Naive thymus-derived CD4-positive, alpha-beta T cell (primary cell): ENCODE data around the gene GRAMD1C. TPM values are rescaled to one million over a fixed set of nuclear protein-coding genes. Genes with fewer than 3 reads are reported as not detected.

Source experiments
- ATAC-seq: fragments of 150-1000 bp; cut with Tn5 transposase; 2 replicates; pipeline ENCODE4 v1.10.0; 2021; ENCODE audit warnings: mild to moderate bottlenecking, moderate library complexity
- CTCF ChIA-PET: fragments of 350-600 bp; sonication (Branson Sonifier 250); formaldehyde crosslinking; loops from one replicate; lab custom pipeline; 2021; ENCODE audit warnings: antibody characterized with exemption; lab: Charles Lee
- POLR2A ChIA-PET: fragments of 350-600 bp; sonication (Branson Sonifier 250); formaldehyde crosslinking; loops from one replicate; lab custom pipeline; 2021; ENCODE audit warnings: antibody characterized with exemption, inconsistent platforms; lab: Charles Lee
- DNase-seq, 9 donors: peaks; one replicate each; pipeline versions ENCODE4 v3.0.0 to v3.0.0-alpha.2; 2020 to 2022; ENCODE audit warnings: mixed read lengths in 1 of 9
- H3K27ac ChIP-seq: one replicate; pipeline ENCODE4 v1.7.0; 2013; ENCODE audit warnings: mild to moderate bottlenecking, low read depth, low read length, moderate library complexity
- H3K27me3 ChIP-seq, 2 donors: one replicate each; pipeline ENCODE4 v1.7.0; 2013; ENCODE audit warnings: low read length in 2 of 2, mild to moderate bottlenecking in 2 of 2, moderate library complexity in 2 of 2; ENCODE audit not compliant: control insufficient read depth in 2 of 2, insufficient read depth in 2 of 2
- H3K36me3 ChIP-seq, 3 experiments: 1 replicate in 2 of 3; 2 replicates in 1 of 3; pipeline ENCODE4 v1.7.0; 2013; ENCODE audit warnings: low read length in 3 of 3, mild to moderate bottlenecking in 3 of 3, moderate library complexity in 1 of 3; ENCODE audit not compliant: insufficient read depth in 3 of 3, control insufficient read depth in 2 of 3
- H3K4me1 ChIP-seq, 2 donors: one replicate each; pipeline ENCODE4 v1.7.0; 2013; ENCODE audit warnings: low read length in 2 of 2, mild to moderate bottlenecking in 2 of 2, moderate library complexity in 1 of 2; ENCODE audit not compliant: control insufficient read depth in 2 of 2, insufficient read depth in 2 of 2
- H3K4me3 ChIP-seq: 2 replicates; pipeline ENCODE4 v1.7.0; 2013; ENCODE audit warnings: mild to moderate bottlenecking, low read length
- H3K9me3 ChIP-seq, 3 experiments: 1 replicate in 2 of 3; 2 replicates in 1 of 3; pipeline ENCODE4 v1.7.0; 2013; ENCODE audit warnings: low read length in 3 of 3; ENCODE audit not compliant: control insufficient read depth in 2 of 3
- H3K27ac Mint-ChIP-seq, 9 donors: one replicate each; pipeline ENCODE4 v1.8.0; 2020 to 2022; ENCODE audit warnings: mixed read lengths in 9 of 9, mild to moderate bottlenecking in 8 of 9, moderate library complexity in 5 of 9, inconsistent platforms in 2 of 9
- H3K27me3 Mint-ChIP-seq, 5 donors: one replicate each; pipeline ENCODE4 v1.8.0; 2021 to 2022; ENCODE audit warnings: mixed read lengths in 5 of 5, mild to moderate bottlenecking in 1 of 5
- H3K36me3 Mint-ChIP-seq, 5 donors: one replicate each; pipeline ENCODE4 v1.8.0; 2020 to 2022; ENCODE audit warnings: mixed read lengths in 5 of 5, mild to moderate bottlenecking in 3 of 5, inconsistent platforms in 1 of 5
- H3K4me1 Mint-ChIP-seq, 7 donors: one replicate each; pipeline ENCODE4 v1.8.0; 2020 to 2022; ENCODE audit warnings: mixed read lengths in 7 of 7, mild to moderate bottlenecking in 3 of 7, inconsistent platforms in 1 of 7
- H3K4me3 Mint-ChIP-seq, 10 donors: one replicate each; pipeline ENCODE4 v1.8.0; 2020 to 2022; ENCODE audit warnings: mild to moderate bottlenecking in 10 of 10, mixed read lengths in 10 of 10, moderate library complexity in 6 of 10, inconsistent platforms in 2 of 10
- H3K9me3 Mint-ChIP-seq, 11 donors: one replicate each; pipeline ENCODE4 v1.8.0; 2020 to 2022; ENCODE audit warnings: mixed read lengths in 11 of 11, mild to moderate bottlenecking in 4 of 11, inconsistent platforms in 1 of 11, moderate library complexity in 1 of 11
- intact Hi-C, 2 donors: fragments of 100-400 bp; cut with micrococcal nuclease; formaldehyde crosslinking; loops; one replicate each; pipeline ENCODE4 v1.15.1; 2023
- polyA plus RNA-seq, 2 donors: library from polyadenylated mRNA; unstranded; fragments of 300-500 nt; fragmentation: Illumina TruSeq; gene quantifications; one replicate each; pipeline ENCODE4 v1.2.3, GENCODE V29; 2021
- total RNA-seq, 6 experiments: library from RNA in 5 of 6; stranded (reverse) in 5 of 6; gene quantifications; 1 replicate in 5 of 6; 2 replicates in 1 of 6; pipeline ENCODE4 v1.2.3 and lab custom pipeline; 2021 to 2026

GRAMD1C gene
- total and polyA plus RNA-seq, 7 experiments from 2014 or later, result 0.13 to 0.54 (median 0.27) TPM; not detected in 2

DNA sequence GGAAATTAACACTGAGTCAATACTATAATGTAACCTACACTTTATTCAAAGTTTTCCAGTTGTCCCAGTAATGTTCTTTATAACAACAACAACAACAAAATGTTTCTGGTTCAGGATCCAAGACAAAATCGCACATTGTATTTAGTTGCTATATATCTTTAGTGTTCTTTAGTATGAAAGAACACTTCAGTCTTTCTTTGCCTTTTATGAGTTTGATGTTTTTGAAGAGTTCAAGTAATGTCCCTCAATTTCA lies 7.6 kb upstream of the GRAMD1C start:
- no peaks in the 10 kb centered on the region for H3K4me1 ChIP-seq
- no peaks in the 10 kb centered on the region for H3K27me3 Mint-ChIP-seq
- H3K27ac Mint-ChIP-seq, result no peak overlapping the region
- H3K36me3 Mint-ChIP-seq, result peaks cover 0 to 6% (median 4%) of the 10 kb centered on the region in 5 donors
- no peak overlapping the region for H3K4me3 ChIP-seq
- peaks cover 0 to 5% (median 0%) of the 10 kb centered on the region in 3 experiments for H3K9me3 ChIP-seq
- peaks cover 4 to 26% (median 10%) of the 10 kb centered on the region in 11 donors for H3K9me3 Mint-ChIP-seq
- no peak overlapping the region for H3K27ac ChIP-seq
- H3K4me3 Mint-ChIP-seq, result no peak overlapping the region
- H3K27me3 ChIP-seq, result no peaks in the 10 kb centered on the region
- peaks cover 0 to 6% (median 0%) of the 10 kb centered on the region in 7 donors for H3K4me1 Mint-ChIP-seq
- POLR2A ChIA-PET, result no interaction called here
- no peak for DNase-seq
- no peaks in the 10 kb centered on the region for H3K36me3 ChIP-seq
- CTCF ChIA-PET, result interaction anchor here (1.0 kb wide), 1 partner anchor 536 kb away, joined by 3 read pairs; no protein-coding TSS in a partner anchor
- no peak for ATAC-seq
- intact Hi-C loops, result loop anchor here in 1 of 2 donors (10.0 kb wide), 1 partner anchor 1864 kb away; no protein-coding TSS in a partner anchor

DNA sequence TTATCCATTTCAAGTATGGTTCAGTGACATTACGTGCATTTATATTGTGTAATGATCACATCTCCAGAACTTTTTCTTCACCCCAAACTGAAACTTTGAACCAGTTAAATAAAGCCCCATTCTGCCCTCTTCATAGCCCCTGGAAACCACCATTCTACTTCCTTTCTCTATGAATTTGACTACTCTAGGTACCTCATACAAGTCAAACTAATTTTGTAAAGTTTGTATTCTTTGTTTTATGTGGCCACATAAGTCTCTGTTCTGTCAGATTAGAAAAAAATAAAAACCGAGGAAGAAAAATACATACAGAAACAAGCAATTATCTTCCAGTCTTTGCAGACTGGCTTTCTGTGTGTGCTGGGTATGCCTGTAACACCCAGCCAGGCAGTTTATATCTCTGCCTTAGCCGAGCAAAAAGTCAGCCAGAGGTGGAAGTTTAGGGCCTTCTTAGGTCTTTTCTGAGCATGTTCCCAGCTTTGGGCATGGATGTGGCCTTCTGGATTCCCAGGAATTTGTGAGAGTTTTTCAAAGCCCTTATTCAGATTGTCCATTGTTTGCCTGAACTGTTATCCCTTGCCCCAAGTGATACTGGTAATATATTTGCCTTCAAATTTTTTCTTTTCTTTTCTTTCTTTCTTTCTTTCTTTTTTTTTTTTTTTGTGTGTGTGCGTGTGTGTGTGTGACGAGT lies 6.0 kb upstream of the GRAMD1C start:
- H3K9me3 ChIP-seq, result peaks cover 0 to 5% (median 0%) of the 10 kb centered on the region in 3 experiments
- no peak for DNase-seq
- no peaks in the 10 kb centered on the region for H3K4me1 ChIP-seq
- no peaks in the 10 kb centered on the region for H3K36me3 ChIP-seq
- ATAC-seq, result no peak
- H3K36me3 Mint-ChIP-seq, result peaks cover 0 to 6% (median 4%) of the 10 kb centered on the region in 5 donors
- H3K27ac ChIP-seq, result no peak overlapping the region
- H3K4me3 Mint-ChIP-seq, result no peak overlapping the region
- peaks cover 0 to 7% (median 0%) of the 10 kb centered on the region in 5 donors for H3K27me3 Mint-ChIP-seq
- ChIA-PET POLR2A (no interaction called here), CTCF (no interaction called here)
- H3K4me1 Mint-ChIP-seq, result peaks cover 0 to 6% (median 3%) of the 10 kb centered on the region in 7 donors
- intact Hi-C loops, result loop anchor here in 1 of 2 donors (10.0 kb wide), 1 partner anchor 1862 kb away; no protein-coding TSS in a partner anchor
- no peak overlapping the region for H3K27ac Mint-ChIP-seq
- no peaks in the 10 kb centered on the region for H3K27me3 ChIP-seq
- H3K4me3 ChIP-seq, result no peak overlapping the region
- H3K9me3 Mint-ChIP-seq, result peaks cover 4 to 26% (median 10%) of the 10 kb centered on the region in 11 donors

DNA sequence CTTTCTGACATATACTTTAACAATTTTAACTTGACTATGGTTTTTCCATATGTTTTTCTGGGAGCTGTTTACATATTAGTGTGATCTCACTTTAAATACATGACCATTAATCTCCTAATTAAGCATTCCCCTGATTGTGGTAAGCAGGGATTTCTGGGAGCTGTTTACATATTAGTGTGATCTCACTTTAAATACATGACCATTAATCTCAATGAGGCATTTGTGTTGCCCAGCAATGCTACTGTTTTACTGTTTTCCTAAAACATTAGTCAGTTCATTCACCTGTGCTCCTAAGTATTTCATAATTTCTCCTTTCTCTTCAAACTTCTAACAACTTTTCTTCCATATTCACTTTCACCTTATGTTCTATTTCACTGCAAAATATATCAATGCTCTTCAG lies 3.6 kb upstream of the GRAMD1C start:
- Mint-ChIP-seq H3K27me3 (peaks cover 0 to 7% (median 4%) of the 10 kb centered on the region in 5 donors), H3K9me3 (peaks cover 4 to 21% (median 10%) of the 10 kb centered on the region in 11 donors), H3K4me3 (no peak overlapping the region), H3K27ac (no peak overlapping the region), H3K4me1 (peaks cover 0 to 15% (median 5%) of the 10 kb centered on the region in 7 donors), H3K36me3 (peaks cover 0 to 6% (median 4%) of the 10 kb centered on the region in 5 donors)
- DNase-seq, result no peak
- intact Hi-C loops, result loop anchor here in 1 of 2 donors (5.0 to 10.0 kb wide), 2 partner anchors 1860 to 1982 kb away; no protein-coding TSS in a partner anchor
- H3K4me1 ChIP-seq, result no peaks in the 10 kb centered on the region
- H3K36me3 ChIP-seq, result no peaks in the 10 kb centered on the region
- H3K9me3 ChIP-seq, result peaks cover 0 to 5% (median 0%) of the 10 kb centered on the region in 3 experiments
- no peak overlapping the region for H3K27ac ChIP-seq
- ATAC-seq, result no peak
- POLR2A ChIA-PET, result no interaction called here
- no peak overlapping the region for H3K4me3 ChIP-seq
- H3K27me3 ChIP-seq, result no peaks in the 10 kb centered on the region
- CTCF ChIA-PET, result interaction anchor here (0.8 to 0.9 kb wide), 2 partner anchors 29 to 99 kb away, joined by 3 read pairs; no protein-coding TSS in a partner anchor

DNA sequence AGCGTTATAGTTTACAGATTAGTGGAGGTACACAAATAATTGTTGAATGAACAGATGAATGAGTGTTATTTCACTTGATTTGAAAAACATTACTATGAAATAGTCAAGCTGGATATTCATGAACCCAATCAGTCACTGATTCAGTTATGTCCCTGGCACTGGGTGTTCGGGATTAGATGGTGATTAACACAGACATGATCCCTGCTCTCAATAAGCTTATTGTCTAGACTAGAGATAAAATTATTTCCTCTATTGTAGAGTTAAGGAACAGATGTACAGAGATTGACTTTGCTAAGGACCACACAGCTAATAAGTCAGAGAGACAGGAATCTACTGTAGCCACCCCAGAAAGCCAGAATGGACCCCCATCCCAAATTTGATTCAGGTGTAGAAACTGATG lies 963 bp downstream of the GRAMD1C start:
- no peak overlapping the region for H3K27ac Mint-ChIP-seq
- no peak overlapping the region for H3K27ac ChIP-seq
- H3K27me3 ChIP-seq, result no peaks in the 10 kb centered on the region
- H3K4me3 ChIP-seq, result no peak overlapping the region
- H3K4me1 ChIP-seq, result no peaks in the 10 kb centered on the region
- ChIA-PET POLR2A (interaction anchor here (0.6 kb wide), 1 partner anchor 468 kb away, joined by 3 read pairs; no protein-coding TSS in a partner anchor), CTCF (interaction anchor here (1.8 to 2.3 kb wide), 2 partner anchors 71 to 104 kb away, joined by 6 to 7 read pairs; no protein-coding TSS in a partner anchor)
- H3K9me3 ChIP-seq, result no peaks in the 10 kb centered on the region
- H3K4me3 Mint-ChIP-seq, result peak overlapping the region in 9 of 10 donors; percentile 18 to 85 (median 80)
- peaks cover 0 to 3% (median 0%) of the 10 kb centered on the region in 11 donors for H3K9me3 Mint-ChIP-seq
- peaks cover 0 to 11% (median 5%) of the 10 kb centered on the region in 7 donors for H3K4me1 Mint-ChIP-seq
- DNase-seq, result no peak
- H3K36me3 ChIP-seq, result no peaks in the 10 kb centered on the region
- H3K36me3 Mint-ChIP-seq, result no peaks in the 10 kb centered on the region
- no peak for ATAC-seq
- intact Hi-C loops, result loop anchor here (1.0 to 10.0 kb wide), 5 partner anchors 95 to 1978 kb away; partner anchors contain the start of genes CCDC191 (in 1 of the 2), QTRT2 (in 1 of the 2) and USF3 (in 1 of the 2)
- peaks cover 0 to 7% (median 4%) of the 10 kb centered on the region in 5 donors for H3K27me3 Mint-ChIP-seq

DNA sequence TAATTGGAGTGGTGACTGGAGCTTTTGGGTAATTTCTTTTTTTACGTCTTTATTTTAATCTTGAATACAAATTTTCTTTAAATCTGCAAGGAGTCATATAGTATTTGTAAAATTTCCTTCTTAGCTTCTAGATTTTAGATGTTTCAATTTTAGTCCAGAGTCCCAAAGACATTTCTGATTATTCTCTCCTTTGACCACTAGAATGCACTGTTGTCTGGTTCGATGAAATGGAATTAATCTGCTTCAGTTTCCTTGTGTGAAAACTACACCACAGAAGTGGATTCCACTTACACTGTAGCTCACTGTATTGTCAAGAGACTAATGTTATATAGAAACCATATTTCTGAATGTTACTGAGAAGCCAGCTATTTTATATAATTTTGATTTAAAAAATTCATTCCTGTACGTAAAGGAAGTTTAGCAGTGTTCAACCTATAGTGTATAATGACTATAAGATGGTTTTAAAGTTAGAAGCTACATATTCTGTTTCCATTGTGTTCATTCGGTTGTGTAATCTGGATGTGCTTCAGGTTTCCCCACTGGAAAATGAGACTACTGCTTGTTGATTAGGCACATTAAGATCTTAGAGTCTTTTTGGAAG lies 6.1 kb downstream of the GRAMD1C start:
- DNase-seq (peak in 5 of 9 donors; percentile 7 to 25 (median 11)), ATAC-seq (peak; percentile 60)
- Mint-ChIP-seq H3K4me3 (no peak overlapping the region), H3K4me1 (no peaks in the 10 kb centered on the region), H3K27me3 (no peaks in the 10 kb centered on the region), H3K9me3 (no peaks in the 10 kb centered on the region), H3K36me3 (no peaks in the 10 kb centered on the region), H3K27ac (no peak overlapping the region)
- POLR2A ChIA-PET, result interaction anchor here (0.8 kb wide), 1 partner anchor 68 kb away, joined by 3 read pairs; no protein-coding TSS in a partner anchor
- Histone ChIP-seq H3K27ac (no peak overlapping the region), H3K9me3 (no peaks in the 10 kb centered on the region), H3K4me3 (no peak overlapping the region), H3K27me3 (no peaks in the 10 kb centered on the region), H3K36me3 (no peaks in the 10 kb centered on the region), H3K4me1 (no peaks in the 10 kb centered on the region)
- CTCF ChIA-PET, result interaction anchor here (0.6 to 1.5 kb wide), 3 partner anchors 54 to 109 kb away, joined by 3 to 6 read pairs (median 4); no protein-coding TSS in a partner anchor
- intact Hi-C loops, result loop anchor here (1.0 to 10.0 kb wide), 2 partner anchors 69 to 310 kb away; no protein-coding TSS in a partner anchor

DNA sequence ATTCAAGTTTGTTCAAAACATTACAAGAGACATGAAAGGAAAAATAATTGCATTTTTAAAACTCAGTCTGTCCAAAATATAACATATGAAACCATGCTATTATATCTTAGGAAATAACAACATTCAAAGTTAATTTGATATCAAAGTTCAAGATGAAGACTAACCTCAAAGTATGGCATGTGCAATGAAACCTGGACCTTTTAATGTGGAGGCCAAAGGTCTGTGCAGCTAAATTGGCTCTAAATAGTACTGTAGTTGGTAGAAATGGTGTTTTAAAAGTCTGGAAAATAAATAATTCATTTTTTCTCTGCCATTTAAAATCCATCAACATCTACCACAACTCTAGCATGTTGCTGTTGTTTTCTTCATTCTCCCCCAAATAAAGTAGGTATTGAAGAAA lies 8.7 kb downstream of the GRAMD1C start:
- Histone ChIP-seq H3K36me3 (no peaks in the 10 kb centered on the region), H3K9me3 (no peaks in the 10 kb centered on the region), H3K4me3 (no peak overlapping the region), H3K4me1 (no peaks in the 10 kb centered on the region), H3K27ac (no peak overlapping the region), H3K27me3 (no peaks in the 10 kb centered on the region)
- H3K27ac Mint-ChIP-seq, result no peak overlapping the region
- intact Hi-C loops, result loop anchor here in 1 of 2 donors (10.0 kb wide), 1 partner anchor 308 kb away; no protein-coding TSS in a partner anchor
- ChIA-PET POLR2A (no interaction called here), CTCF (interaction anchor here (0.6 kb wide), 1 partner anchor 11 kb away, joined by 6 read pairs; no protein-coding TSS in a partner anchor)
- no peaks in the 10 kb centered on the region for H3K9me3 Mint-ChIP-seq
- no peaks in the 10 kb centered on the region for H3K36me3 Mint-ChIP-seq
- H3K27me3 Mint-ChIP-seq, result no peaks in the 10 kb centered on the region
- no peak overlapping the region for H3K4me3 Mint-ChIP-seq
- ATAC-seq (no peak), DNase-seq (no peak)
- no peaks in the 10 kb centered on the region for H3K4me1 Mint-ChIP-seq
